Uterus (tissue), 2 donors: Measurements from ENCODE around the gene PRODH2.

ENCODE experiments used
- POLR2A ChIP-seq, 2 donors: fragments of 450-650 bp; IDR thresholded peaks; one replicate each; pipeline ENCODE4 v1.6.1; 2016; ENCODE audit warnings: antibody characterized with exemption in 2 of 2, mild to moderate bottlenecking in 1 of 2, moderate library complexity in 1 of 2
- TF ChIP-seq, protein P1 (sequence below), 4 experiments: fragments of 200-600 bp in 2 of 4; fragments of 450-650 bp in 2 of 4; sonication (generic) in 2 of 4; IDR thresholded peaks; one replicate each; pipeline ENCODE4 v1.5.1; 2016 to 2019; ENCODE audit warnings: antibody characterized with exemption in 4 of 4, mild to moderate bottlenecking in 2 of 4, moderate library complexity in 1 of 4

DNA sequence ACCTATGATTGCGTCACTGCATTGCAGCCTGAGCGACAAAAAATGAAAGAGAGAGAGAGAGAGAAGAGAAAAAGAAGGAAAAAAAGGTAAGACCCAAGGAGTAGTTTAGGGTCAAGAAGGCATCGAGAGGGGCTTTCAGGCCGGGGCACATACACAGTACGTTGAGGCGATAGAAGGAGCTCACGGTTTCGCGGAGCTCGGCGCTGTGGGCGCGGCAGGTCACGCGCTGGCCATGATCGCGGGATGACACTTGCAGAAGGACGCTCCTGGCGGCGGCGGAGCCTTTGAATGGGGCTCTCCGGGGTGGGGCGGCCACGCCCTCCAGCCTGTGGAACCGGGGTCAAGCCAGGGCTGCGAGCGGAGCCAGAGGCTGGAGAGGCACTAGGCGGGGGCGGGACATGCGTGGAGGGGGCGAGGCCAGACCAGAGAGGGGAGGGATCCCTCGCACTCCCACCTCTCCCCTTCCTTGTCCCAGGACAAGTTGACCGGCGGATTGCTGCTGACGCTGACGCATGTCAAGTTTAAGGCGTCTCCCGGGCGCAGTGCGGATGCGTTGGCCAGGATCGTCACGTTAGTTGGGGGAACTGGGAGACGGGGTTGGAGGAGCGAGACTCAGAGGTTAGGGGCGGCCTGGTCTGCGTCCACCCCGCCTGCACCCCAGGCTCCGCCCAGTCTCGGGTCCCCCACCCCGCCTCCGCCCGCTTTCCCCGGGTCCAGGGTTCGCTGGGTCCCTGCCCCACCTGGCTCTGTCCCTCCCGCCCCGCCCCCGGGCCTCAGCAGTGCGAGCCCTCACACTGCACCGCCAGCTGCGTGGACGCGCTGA is 32.8 kb upstream of the PRODH2 start:
- TF ChIP-seq, protein P1, sequence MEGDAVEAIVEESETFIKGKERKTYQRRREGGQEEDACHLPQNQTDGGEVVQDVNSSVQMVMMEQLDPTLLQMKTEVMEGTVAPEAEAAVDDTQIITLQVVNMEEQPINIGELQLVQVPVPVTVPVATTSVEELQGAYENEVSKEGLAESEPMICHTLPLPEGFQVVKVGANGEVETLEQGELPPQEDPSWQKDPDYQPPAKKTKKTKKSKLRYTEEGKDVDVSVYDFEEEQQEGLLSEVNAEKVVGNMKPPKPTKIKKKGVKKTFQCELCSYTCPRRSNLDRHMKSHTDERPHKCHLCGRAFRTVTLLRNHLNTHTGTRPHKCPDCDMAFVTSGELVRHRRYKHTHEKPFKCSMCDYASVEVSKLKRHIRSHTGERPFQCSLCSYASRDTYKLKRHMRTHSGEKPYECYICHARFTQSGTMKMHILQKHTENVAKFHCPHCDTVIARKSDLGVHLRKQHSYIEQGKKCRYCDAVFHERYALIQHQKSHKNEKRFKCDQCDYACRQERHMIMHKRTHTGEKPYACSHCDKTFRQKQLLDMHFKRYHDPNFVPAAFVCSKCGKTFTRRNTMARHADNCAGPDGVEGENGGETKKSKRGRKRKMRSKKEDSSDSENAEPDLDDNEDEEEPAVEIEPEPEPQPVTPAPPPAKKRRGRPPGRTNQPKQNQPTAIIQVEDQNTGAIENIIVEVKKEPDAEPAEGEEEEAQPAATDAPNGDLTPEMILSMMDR (IDR thresholded peaks at IDR 0.05): no peak
- no peak for TF ChIP-seq POLR2A (IDR thresholded peaks at IDR 0.05)
